IPS DF 4.7 (cell line): ENCODE measurements around the gene DNAJC4.

ENCODE experiments used
- DNase-seq: peaks from one replicate; pipeline ENCODE4 v3.0.0-alpha.2; 2013; ENCODE audit warnings: low spot score; ENCODE audit errors: extremely low read depth

Gene DNAJC4

GRCh38 chr11:64258356-64258755, 28.0 kb downstream of the DNAJC4 start:
- DNase-seq = no peak

- no peak for DNase-seq
These were observed 28.7 kb downstream of the DNAJC4 start for GRCh38 chr11:64258946-64259532.

GRCh38 chr11:64259533-64260067, 29.3 kb downstream of the DNAJC4 start:
- no peak for DNase-seq

- DNase-seq = no peak
These were observed 29.9 kb downstream of the DNAJC4 start for GRCh38 chr11:64260147-64260708.

GRCh38 chr11:64261556-64262080, 31.3 kb downstream of the DNAJC4 start:
- DNase-seq = no peak

- DNase-seq = no peak
These were observed 32.1 kb downstream of the DNAJC4 start for GRCh38 chr11:64262271-64263002.

- DNase-seq = no peak
These were observed 32.9 kb downstream of the DNAJC4 start for GRCh38 chr11:64263021-64263946.

GRCh38 chr11:64263947-64264317, 33.6 kb downstream of the DNAJC4 start:
- DNase-seq = no peak

- DNase-seq = no peak
These were observed 34.1 kb downstream of the DNAJC4 start for GRCh38 chr11:64264371-64264852.

GRCh38 chr11:64265176-64266160, 35.1 kb downstream of the DNAJC4 start:
- DNase-seq = no peak

- DNase-seq = no peak
These were observed 36.0 kb downstream of the DNAJC4 start for GRCh38 chr11:64266339-64266738.

- no peak for DNase-seq
These were observed 37.0 kb downstream of the DNAJC4 start for GRCh38 chr11:64267207-64267945.

GRCh38 chr11:64268025-64268892, 37.9 kb downstream of the DNAJC4 start:
- DNase-seq = no peak

GRCh38 chr11:64268893-64269539, 38.7 kb downstream of the DNAJC4 start:
- no peak for DNase-seq

- DNase-seq = peak; percentile 99
These were observed 39.3 kb downstream of the DNAJC4 start for GRCh38 chr11:64269540-64270220.

GRCh38 chr11:64275031-64275800, 44.9 kb downstream of the DNAJC4 start:
- no peak for DNase-seq
